ENCODE measurements around the gene ZNF397. TPM values are rescaled to one million over a fixed set of nuclear protein-coding genes. Genes with fewer than 3 reads are reported as not detected.

The ZNF397 gene
- total RNA-seq, 1 experiment from 2014 or later: 23.8 TPM

DNA sequence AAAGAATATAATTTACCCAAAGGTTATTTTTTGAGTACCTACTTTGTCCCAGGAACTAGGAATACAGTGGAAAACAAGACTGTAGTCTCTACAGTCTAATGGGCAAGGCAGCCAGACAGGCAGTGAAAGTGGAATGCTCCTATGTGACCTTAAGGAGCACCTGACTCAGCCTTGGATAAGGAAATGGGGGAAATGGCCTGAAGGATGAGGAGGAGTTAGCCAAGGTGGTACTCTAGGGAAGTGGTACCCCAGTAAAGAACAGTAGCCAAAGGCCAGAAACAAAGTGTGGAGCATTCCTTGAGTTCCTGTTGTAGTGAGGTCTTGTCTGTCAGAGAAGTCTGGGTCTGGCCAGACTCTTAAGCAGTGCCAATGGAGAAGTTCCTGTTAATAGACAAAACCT is 6.0 kb downstream of the ZNF397 start (continued):
- TF ChIP-seq CBX3 (IDR thresholded peaks at IDR 0.05; ENCODE audit: low read depth) (no peak), CEBPB (IDR thresholded peaks at IDR 0.05; ENCODE audit: low read depth) (no peak), SRF (IDR thresholded peaks at IDR 0.05; ENCODE audit: low read depth) (no peak), REST (IDR thresholded peaks at IDR 0.05; ENCODE audit: low read depth) (no peak), ATF3 (IDR thresholded peaks at IDR 0.05) (no peak)

DNA sequence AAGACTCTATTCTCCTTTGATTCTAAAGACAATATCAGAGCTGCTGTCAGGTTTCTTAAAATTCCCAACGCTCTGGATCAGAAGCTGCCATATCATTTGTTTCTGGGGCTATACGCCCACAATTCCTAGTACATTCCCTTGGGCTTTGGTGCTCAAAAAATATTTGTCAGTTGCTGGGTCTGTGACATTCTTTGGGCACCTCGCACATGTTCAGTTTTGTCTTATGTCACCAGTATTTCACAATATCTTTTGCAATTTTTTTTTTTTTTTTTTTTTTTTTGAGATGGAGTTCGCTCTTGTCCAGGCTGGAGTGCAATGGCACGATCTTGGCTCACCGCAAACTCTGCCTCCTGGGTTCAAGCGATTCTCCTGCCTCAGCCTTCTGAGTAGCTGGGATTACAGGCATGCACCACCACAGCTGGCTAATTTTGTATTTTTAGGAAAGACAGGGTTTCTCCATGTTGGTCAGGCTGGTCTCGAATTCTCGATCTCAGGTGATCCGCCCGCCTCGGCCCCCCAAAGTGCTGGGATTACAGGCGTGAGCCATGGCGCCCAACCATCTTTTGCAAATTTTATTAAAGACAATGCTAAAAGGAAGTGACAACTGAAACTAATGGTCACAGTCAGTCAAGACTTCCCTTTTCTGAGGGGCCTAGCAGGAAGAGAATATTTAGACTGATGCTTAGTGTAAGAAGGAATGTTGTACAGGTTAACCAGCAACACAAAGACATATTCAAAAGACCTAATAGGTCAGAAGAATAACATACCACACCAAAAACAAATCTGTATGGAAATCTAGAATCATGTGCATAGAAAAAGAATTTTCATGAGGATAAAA is 6.8 kb downstream of the ZNF397 start:
- ChIA-PET POLR2A (no interaction called here), RAD21 (ENCODE audit: low non-redundant PET in 1 of 2, low total read pairs in 2 of 2, uncharacterized antibody in 2 of 2, unreplicated experiment in 2 of 2) (no interaction called here), CTCF (no interaction called here)
- DNase-seq (ENCODE audit: low read depth, low spot score) (no peak), ATAC-seq (no peak)
- Histone ChIP-seq H3K9me2 (ENCODE audit: insufficient read depth) (no peaks in the 10 kb centered on the region), H3K4me2 (ENCODE audit: low read length) (no peak overlapping the region), H3K36me3 (ENCODE audit: control insufficient read depth in 1 of 2, insufficient read depth in 2 of 2, low read length in 2 of 2) (peaks cover 52 to 75% of the 10 kb centered on the region in 2 experiments), H2AFZ (ENCODE audit: low read depth, low read length, poor library complexity, severe bottlenecking) (no peak overlapping the region), H3K27me3 (ENCODE audit: insufficient read depth, low read length) (no peaks in the 10 kb centered on the region), H3K9ac (ENCODE audit: low read length) (no peak overlapping the region), H3K4me1 (ENCODE audit: control insufficient read depth in 1 of 2, insufficient read depth in 2 of 2, low read length in 2 of 2) (no peaks in the 10 kb centered on the region), H3K27ac (ENCODE audit: low read depth, low read length) (no peak overlapping the region), H3K9me3 (ENCODE audit: control insufficient read depth in 1 of 2, insufficient read depth in 1 of 2, low read depth in 1 of 2, low read length in 2 of 2) (peaks cover 0 to 25% of the 10 kb centered on the region in 2 experiments; a peak in 2 of 4 replicates), H3K79me2 (ENCODE audit: insufficient read depth, low read length) (peaks cover 2% of the 10 kb centered on the region), H3K4me3 (replicated peaks in 1 of 2; ENCODE audit: low read depth in 1 of 2, low read length in 2 of 2) (no peak overlapping the region), H4K20me1 (ENCODE audit: insufficient read depth) (no peaks in the 10 kb centered on the region)
- TF ChIP-seq ELF1 (IDR thresholded peaks at IDR 0.05; ENCODE audit: borderline replicate concordance, low read depth) (no peak), CTCF (IDR thresholded peaks at IDR 0.05 in 2 of 3, conservative IDR thresholded peaks at IDR 0.05 in 1 of 3; ENCODE audit: borderline replicate concordance in 1 of 3, insufficient read depth in 1 of 3, low read depth in 2 of 3, low read length in 2 of 3) (no peak), MAX (IDR thresholded peaks at IDR 0.05) (no peak), ZFX (IDR thresholded peaks at IDR 0.05) (no peak), ZNF274 (IDR thresholded peaks at IDR 0.05; ENCODE audit: low read depth, low read length) (no peak), EGR1 (IDR thresholded peaks at IDR 0.05; ENCODE audit: low read depth) (no peak), TCF7L2 (IDR thresholded peaks at IDR 0.05; ENCODE audit: borderline replicate concordance, extremely low read depth, insufficient read depth, insufficient read length) (no peak), SP1 (IDR thresholded peaks at IDR 0.05; ENCODE audit: low read depth) (no peak), ATF3 (IDR thresholded peaks at IDR 0.05) (no peak), EZH2 (IDR thresholded peaks at IDR 0.05) (no peak), POLR2A (IDR thresholded peaks at IDR 0.05; ENCODE audit: borderline replicate concordance, extremely low read depth, insufficient read depth, insufficient read length) (no peak), CEBPB (IDR thresholded peaks at IDR 0.05; ENCODE audit: low read depth) (no peak), SRF (IDR thresholded peaks at IDR 0.05; ENCODE audit: low read depth) (no peak), ZBTB33 (IDR thresholded peaks at IDR 0.05; ENCODE audit: extremely low read depth, insufficient replicate concordance, low read length) (no peak)
- intact Hi-C loops (cut with micrococcal nuclease): no loop called here
- no TSS peak for BruUV-seq (replicated peaks)
